Epithelial cell of esophagus (primary cell): ENCODE data around the gene GOLGB1.

Experiments used
- DNase-seq: peaks from one replicate; pipeline ENCODE4 v3.0.0; 2010; ENCODE audit warnings: low read depth
- H3K4me3 ChIP-seq: 2 replicates; pipeline ENCODE4 v1.5.1; 2011; ENCODE audit warnings: mild to moderate bottlenecking, low read length, control low read depth
- CTCF ChIP-seq: IDR thresholded peaks from 2 replicates; pipeline ENCODE4 v1.5.1; 2011; ENCODE audit warnings: low read depth, mild to moderate bottlenecking, low read length, control low read depth, inconsistent platforms; ENCODE audit not compliant: insufficient read depth; ENCODE audit errors: missing control alignments

Gene GOLGB1

GRCh38 chr3:121723485-121723884 is 26.1 kb downstream of the GOLGB1 start:
- no peak overlapping the region for H3K4me3 ChIP-seq
- no peak for DNase-seq
- TF ChIP-seq CTCF: no peak

GRCh38 chr3:121722411-121722810 is 27.1 kb downstream of the GOLGB1 start:
- TF ChIP-seq CTCF: no peak
- H3K4me3 ChIP-seq: no peak overlapping the region
- DNase-seq: no peak

GRCh38 chr3:121720163-121720562 is 29.4 kb downstream of the GOLGB1 start:
- no peak for DNase-seq
- no peak for TF ChIP-seq CTCF

GRCh38 chr3:121719423-121719822 is 30.1 kb downstream of the GOLGB1 start:
- DNase-seq: no peak
- H3K4me3 ChIP-seq: no peak overlapping the region
- no peak for TF ChIP-seq CTCF

More at GRCh38 chr3:121720163-121720562, 29.4 kb downstream of the GOLGB1 start:
- H3K4me3 ChIP-seq: no peak overlapping the region

GRCh38 chr3:121718205-121718846 is 31.2 kb downstream of the GOLGB1 start:
- no peak for TF ChIP-seq CTCF
- H3K4me3 ChIP-seq: no peak overlapping the region

GRCh38 chr3:121710347-121710746 is 39.2 kb downstream of the GOLGB1 start:
- TF ChIP-seq CTCF: no peak
- no peak for DNase-seq
- no peak overlapping the region for H3K4me3 ChIP-seq

More at GRCh38 chr3:121718205-121718846, 31.2 kb downstream of the GOLGB1 start:
- no peak for DNase-seq

- TF ChIP-seq CTCF: no peak
- no peak for DNase-seq
- no peak overlapping the region for H3K4me3 ChIP-seq
Observed at GRCh38 chr3:121707531-121708273, 41.8 kb downstream of the GOLGB1 start.
